ENCODE data around the gene MBNL1.

The MBNL1 gene

DNA sequence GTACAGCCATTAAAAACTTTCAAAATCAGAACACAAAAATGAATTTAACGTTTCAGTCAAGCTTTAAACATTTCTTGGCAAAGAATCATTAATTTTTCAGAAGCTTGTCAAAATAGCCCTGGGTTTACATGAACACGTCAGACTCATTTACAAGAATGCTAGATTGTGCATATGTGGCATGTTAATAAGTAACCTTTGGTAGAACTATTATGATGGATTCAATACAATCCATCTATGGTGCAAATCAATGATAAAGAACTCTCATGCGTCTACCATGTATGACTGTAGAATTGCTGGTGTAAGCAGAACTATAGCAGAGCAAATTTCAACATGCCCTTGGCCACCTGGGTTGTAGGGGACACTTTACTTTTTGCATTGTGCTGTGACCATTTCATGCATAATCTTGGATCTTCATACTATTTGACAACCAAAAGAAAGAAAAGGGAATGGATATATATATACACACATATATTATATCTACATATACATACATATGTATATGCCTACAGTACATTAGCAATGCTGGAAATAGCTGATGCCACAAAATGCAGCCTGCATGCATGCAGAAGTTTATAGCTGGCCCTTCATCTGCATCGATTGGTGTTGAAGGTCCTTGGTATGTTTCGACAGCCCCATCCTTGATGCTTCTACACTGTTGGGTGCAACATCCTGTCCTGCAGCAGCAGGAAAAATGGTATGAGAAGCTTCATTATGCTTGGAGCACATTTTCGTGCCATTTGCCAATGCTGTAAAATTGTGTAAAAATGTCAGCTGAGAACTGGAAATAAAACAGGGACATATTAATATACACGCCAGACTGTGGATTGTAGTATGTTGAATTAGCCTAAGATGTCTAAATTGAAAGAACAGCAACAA, 189.0 kb downstream of the MBNL1 start:
- no peak for DNase-seq

DNA sequence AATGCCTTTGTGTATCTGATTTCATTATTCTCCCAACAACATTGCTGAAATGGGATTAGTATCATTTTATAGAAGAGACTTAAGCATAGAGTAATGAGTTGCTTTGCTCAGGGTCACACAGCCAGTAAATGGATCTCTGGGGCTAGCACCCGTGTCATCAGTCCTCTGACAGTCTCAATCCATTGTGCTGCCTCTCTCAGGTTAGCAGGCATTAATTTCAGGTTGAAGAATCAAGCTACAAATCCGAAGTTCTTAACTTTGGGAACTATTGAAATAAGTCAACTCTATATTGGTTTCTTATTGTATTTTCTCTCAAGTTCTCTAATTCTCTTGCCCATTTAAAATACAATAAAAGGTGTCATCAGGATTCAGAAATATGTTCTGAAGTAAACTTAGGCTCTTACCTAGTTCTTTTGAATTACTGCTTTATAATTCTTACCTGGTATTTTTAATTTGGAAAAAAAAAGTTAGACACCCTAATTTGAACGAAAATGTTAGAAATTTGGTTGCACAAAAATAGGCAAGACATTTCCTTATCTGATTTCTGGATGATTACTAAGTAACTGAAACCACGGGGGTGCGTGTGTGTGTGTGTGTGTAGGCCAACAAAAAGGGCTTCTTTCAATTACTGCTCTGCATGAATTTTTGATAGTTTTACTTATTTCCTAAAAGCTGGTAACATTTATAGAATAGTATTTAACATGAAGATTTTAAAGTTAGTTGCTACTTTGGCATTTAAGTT, 189.8 kb downstream of the MBNL1 start:
- DNase-seq = peak in 1 of 2 experiments; percentile 45

DNA sequence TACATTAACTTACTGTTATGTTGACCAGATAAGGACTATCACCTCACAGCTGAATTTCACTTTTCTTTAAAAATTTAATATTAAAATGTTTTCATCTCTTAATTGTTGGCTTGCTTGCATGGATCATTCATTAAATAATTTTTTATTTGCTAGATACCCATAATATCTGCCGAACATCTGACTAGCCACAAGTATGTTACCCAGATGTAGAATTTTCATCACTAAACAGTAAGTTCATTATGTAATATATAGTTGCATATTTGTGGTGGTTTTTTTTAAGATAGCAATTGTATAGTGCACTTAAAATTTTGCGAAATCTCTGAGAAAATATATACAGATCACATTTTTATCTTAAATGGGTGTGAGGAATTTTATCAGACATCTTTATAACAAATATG, 190.4 kb downstream of the MBNL1 start:
- no peak for DNase-seq

DNA sequence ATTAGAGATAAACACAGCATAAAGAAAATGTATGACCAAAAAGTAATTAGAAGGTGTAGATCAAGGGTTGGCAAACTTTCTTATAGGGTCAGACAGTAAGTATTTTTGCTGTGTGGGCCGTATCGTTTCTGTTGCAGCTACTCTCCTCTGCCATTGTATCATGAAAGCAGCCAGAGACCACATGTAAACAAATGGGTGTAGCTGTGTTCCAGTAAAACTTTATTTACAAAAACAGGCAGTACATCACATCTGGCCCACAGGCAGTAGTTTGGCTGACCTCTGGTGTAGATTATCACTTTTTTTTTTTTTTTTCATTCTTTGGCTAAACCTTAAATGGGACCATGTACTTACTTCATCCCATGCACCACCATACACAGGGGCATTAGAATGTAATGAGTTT, 190.8 kb downstream of the MBNL1 start:
- no peak for DNase-seq

DNA sequence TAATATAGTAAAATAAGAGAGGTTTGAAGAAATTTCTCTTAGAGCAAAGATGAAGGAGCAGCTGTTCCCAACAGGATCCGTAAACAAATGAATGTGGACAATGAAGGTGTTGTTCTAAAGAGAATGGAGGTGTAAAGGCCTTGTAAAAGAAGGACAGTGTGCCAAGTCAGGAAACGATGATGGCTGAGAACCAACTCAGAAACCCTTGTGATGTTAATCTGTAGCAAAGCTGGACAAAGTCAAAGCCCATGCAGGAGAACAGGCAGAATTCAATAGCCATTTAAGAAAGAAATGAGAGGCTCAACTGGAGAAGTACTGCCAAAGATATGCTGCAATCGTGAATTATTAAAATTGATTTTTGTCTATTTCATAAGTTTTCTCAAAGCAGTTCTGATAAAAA, 192.2 kb downstream of the MBNL1 start:
- DNase-seq = no peak

DNA sequence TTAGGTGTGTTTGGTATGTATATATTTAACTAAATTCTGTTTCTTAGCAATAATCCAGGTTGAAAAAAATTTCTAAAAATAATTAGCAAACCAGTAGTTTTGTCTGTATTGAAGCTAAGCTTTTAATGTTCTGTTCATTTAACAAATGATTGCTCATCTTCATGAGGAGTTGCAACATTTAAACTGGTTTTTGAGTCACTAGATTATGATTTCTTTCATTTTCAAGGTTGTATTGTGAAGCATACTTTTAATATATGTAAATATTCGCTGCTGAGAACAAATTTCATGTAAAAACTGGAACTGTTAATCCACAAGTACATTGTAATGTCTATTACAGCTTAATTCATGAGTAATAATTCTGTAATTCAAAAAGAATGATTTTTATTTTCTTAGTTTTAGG, 192.7 kb downstream of the MBNL1 start:
- DNase-seq = no peak

DNA sequence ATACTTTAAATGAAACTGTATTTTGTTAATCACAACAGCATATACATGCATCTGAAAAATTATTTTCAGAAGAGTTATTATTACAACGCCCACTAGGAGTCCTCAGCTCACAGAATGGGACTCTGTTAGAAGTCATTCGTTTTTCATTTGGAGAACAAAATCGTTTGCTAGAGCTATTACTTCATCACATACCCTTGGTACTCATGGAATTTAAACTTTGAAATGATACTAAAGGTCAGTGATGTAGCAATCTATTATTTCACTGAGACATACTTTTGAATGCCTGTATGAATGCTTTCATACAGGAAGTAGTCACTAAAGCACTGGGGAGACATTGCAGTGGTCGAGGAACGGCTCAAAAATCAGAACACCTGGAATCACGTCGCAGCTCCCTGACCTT, 198.1 kb downstream of the MBNL1 start:
- DNase-seq = no peak

DNA sequence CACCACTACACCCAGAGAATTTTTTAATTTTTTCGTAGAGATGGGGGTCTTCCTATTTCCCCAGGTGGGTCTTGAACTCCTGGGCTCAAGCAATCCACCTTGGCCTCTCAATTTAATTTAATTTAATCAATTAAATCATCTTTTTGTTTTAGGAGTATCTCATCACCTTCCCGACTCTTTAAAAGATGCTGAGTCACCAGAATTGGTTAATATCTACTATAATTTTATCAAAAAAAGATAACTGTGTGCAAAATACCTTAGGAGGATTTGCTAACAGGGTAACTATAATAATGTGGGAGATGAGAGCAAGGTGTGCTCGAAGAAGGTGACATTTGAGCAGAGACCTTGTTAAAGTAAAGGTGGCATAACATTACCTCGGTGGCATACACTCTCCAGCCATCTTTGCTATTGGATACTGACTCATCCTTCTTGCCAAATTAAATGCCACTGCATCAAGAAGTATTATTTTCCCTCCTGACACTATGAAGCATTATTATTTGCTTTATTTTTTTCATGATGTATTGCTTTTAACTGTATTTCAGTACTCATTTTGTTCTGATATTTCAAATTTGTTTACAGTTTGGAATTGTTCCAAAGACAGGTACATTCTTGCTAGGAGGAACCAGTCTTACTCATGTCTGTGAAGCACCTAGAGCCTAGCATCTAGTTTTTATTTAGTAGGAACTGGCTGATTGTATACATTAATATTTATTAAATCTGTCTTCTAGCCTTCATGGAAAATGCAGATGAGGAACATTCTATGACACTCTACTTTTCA, 200.7 kb downstream of the MBNL1 start:
- no peak for DNase-seq

DNA sequence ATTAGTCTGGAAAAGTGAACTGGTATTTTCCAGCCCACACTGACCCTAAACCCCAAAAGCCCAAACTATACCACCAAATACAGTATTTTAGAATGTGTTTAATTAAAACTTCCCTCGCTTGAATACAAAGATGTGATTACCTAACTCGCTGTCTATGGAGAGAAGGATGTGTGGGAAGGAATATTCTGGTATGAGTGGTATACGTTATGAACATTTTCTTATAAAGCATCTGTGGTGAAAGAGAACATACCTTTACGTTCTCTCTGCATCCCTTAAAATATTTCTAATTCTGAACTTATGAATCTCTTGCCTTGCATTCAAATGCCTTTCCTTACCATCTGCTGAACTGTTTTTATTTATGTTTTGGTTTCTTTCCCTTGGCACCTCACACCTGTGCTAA, 201.4 kb downstream of the MBNL1 start:
- no peak for DNase-seq

DNA sequence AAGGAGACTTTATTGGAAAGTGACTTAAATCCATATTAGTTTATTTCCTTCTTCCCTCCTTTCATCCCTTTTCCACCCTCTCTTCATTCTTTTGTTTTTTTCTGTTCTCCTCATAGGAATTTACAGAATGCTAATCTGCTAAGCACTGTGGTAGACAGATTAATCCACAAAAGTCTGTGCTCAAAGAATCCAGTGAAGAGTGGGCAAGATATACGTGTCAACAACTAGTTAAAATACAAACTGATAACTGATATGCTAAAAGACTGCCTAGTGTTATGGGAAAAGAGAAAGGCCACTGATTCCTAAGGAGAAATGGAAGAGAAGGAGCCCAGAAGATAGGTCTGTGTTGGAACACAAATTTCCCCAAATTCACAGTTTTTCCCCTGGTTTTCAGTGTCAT, 202.2 kb downstream of the MBNL1 start:
- DNase-seq = no peak

DNA sequence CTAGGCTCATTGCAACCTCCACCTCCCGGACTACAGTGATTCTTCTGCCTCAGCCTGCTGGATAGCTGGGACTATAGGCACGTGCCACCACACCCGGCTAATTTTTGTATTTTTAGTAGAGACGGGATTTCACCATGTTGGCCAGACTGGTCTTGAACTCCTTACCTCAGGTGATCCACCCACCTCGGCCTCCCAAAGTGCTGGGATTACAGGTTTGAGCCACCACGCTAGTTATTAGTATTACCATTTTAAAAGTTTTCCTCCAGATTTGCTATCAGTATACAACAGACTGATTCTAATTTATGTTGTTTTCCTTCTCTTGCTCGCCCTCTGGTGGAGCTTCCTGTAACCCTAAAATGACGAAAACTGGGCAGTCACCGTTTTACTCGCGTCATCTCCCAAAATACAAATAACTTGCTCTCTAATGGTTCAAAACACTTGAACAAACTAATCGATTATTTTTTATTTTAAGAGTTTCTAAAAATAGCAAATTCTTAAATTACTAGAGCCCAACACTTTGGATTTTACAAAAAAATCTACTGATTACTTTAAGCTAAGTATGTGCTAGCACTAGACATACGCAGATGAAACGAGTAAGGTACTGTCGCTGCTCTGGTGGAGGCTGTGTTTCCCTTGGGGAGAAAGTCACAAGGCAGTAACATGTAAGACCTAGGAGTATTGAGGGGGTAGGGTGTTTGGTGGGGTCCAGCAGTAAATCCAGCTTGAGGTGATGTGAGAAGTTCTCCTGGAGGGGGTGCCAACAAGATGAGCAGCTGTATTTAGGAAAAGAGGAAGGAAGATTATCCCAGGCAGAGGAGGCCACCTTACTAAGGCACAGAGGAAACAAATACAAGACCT, 203.3 kb downstream of the MBNL1 start:
- peak; percentile 80 to 81 for DNase-seq

DNA sequence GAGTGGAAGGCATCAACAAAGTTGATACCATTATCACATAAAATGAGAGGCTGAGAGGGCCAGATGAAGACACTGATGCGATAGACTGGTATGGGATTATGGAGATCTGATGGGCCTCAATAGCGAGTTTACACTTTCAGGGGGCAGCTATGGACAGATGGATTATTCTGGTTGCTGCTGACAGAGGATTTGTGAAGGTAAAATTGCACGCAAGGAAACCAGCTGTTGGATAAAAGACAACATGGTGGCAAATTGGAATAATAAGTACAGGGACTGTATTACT, 203.9 kb downstream of the MBNL1 start:
- no peak for DNase-seq

DNA sequence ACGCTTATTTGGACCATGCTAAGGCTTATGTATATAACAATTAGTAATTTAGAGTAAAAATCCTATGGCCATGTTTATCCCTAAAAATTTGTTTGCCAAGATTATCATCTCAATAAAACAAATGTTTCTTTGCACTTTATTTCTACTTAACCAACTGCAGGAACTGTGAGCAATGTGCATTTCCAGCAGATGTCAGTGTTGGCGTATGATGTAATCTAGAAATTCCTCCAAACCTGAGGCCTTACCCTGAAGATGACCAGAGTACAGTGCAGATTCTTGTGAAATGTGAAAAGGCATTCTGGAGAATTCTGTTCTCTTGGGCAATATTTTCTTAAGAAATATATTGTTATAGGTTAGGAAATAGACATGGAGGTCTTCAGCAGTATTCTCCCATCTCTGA, 205.9 kb downstream of the MBNL1 start:
- no peak for DNase-seq

DNA sequence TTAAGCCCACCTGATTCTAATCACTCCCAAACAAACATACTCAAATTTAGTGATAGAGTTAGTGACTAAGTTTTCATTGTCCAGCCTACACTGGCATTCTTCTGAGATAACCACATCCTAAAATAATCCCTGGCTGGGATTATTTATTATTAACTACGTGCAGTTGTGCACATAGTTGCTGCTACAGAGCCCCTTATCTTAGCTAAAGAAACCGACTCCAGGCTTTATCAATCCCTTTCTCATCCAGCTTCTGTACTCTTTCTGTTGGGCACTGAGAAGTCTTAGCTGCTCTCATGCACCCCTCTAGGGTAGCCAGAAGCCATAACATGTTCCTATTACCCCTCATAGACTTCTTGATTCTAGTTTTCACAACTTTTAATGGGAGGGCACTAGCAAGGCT, 208.7 kb downstream of the MBNL1 start:
- DNase-seq = no peak

DNA sequence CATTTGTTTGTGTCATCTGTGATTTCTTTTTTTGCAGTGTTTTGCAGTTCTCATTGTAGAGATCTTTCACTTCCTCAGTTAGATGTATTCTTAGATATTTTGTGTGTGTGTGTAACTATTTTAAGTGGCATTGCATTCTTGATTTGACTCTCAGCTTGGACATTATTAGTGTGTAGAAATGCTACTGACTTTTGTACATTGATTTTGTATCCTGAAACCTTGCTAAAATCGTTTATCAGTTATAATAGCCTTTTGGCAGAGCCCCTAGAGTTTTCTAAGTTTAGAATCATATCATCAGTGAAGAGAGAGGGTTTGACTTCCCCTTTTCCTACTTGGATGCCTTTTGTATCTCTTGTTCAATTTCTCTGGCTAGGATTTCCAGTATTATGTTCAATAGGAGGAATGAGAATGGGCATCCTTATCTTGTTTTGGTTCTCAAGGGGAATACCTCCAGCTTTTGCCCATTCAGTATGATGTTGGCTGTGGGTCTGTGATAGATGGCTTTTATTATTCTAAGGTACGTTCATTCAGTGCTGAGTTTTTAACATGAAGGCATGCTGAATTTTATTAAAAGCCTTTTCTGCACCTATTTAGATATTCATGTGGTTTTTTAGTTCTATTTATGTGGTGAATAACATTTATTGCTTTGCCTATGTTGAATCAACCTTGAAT, 211.7 kb downstream of the MBNL1 start:
- DNase-seq = no peak

DNA sequence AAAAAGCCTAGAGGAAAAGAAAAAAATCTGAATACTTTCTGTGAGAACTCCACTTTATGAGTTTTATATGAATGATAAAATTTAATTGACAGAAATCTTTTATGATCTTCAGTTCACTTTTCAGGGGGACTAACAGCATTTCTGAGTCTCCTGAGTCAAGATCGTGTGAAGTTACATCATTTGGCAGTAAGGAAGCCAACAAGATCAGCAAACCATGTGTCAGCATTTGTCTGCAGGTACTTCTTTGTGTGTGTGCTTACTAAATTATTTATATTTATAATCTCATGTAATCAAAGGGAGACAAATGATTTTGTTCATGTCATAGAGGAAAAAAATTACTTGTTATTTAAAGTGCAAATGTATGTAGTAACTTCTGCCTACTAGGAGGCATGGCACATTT, 217.6 kb downstream of the MBNL1 start:
- no peak for DNase-seq

DNA sequence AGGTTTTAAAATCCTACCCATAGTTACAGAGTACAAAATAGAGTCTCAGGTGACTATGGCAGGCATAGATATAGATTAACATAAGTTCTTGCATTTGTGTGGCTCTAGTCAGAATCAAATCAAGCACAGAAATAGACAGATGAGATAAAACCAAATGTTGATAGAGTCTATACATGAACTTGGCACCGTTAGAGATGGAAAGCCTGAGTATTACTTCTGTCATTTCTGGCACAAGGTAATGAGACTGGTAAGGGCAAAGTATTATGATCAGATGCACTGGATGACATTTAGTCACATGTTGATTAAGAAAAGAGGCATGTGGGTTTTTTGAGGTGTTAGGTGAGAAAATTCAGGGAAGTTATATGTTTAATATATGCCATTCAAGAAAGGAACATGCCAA, 219.7 kb downstream of the MBNL1 start:
- DNase-seq = no peak

DNA sequence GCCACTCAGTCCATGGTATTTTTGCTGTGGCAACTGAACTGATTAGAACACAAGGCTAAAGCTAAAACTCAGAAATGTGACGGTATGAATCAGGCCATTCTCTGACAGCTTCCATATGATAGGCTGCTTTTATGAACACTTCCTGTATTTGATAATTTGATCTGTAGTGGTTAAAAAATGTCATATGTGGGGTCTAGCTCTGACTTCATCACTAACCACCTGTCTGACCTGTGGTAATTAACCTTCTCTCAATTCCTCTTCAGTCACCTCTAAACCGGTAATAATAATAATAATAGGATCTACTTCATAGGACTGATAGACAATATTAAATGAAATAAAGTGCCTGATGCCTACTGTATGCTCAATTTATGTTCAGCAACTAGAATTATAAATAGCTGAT, 223.2 kb downstream of the MBNL1 start:
- no peak for DNase-seq

DNA sequence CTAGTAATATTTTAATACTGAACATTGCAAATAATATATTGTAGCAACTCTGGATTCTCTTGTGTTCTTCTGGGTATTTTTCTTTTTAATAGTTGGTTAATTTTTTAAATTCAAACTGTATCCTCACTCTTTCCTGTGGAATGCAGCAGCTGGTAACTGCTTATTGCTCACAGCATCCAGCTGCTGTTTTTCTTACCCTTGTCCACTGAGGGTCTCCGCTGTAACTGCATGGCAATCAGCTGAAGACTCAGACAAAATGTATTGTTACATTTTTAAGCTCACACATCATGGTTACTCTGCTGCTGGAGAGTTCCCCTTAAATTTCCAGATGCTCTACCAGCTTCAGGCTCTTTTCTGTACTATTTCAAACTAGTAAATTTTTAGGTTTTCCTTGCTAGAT, 227.6 kb downstream of the MBNL1 start:
- DNase-seq = no peak

DNA sequence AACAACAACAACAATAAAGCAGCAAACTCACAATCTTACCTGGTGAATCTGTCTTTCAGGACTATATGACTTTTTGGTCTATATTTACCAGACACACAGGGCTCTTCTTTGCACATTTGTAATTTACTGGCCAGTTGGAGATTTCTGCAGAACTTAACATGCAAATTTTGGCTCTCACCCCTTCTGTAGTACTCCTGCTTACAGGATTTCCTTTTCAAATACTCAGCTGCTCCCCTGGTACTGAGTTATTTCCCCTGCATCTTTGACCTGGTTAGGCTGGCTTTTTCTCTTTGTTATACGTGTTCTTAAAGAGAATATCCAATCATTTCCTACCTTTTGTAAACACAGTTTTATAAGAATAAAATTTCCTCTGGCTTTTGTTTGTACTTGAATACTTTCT, 228.0 kb downstream of the MBNL1 start:
- no peak for DNase-seq

DNA sequence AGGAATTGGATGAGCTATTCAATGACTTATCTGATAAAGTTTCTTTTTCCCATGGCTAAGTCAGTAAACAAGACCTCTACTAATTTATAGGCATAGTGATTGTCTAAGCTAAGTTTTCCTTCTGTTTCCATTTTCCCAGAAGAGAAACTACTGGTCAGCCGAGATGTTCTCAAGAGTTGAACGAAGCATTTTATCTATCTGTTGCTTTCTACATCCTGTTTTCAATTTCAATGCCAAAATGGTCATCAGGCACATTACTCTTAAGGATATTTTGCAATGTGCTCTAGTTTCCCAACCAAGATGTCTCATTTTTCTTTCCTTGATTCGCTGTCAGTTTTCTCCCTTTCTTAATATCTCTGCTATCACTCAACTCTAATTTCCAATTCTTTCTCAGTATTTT, 228.7 kb downstream of the MBNL1 start:
- DNase-seq = no peak

DNA sequence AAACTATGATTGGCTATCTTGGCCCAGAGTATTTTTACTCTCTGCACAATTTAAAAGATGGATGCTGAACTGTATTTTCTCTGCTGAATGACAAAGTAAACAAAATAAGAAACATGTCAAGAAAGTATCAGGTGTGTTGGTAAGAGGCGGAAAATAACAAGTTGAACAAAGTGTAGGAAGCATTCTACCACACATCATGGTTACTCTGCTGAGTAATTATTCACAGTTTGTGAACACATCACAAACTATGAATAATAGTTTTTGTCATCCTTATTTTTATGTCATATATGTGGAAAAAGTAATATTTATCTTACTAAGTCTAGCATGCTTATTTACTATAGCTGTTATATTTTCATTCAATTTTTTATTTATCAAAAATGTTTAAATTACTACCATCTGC, 229.2 kb downstream of the MBNL1 start:
- no peak for DNase-seq
